Effector memory CD8-positive, alpha-beta T cell (primary cell): ENCODE data around the gene C3orf70.

Experiments used
- ATAC-seq: fragments of 150-1000 bp; cut with Tn5 transposase; replicated peaks from 2 replicates; pipeline ENCODE4 v1.10.0; 2021; ENCODE audit warnings: mild to moderate bottlenecking, moderate library complexity
- DNase-seq, 3 experiments: peaks; one replicate each; pipeline ENCODE4 v3.0.0; 2021
- H3K27ac Mint-ChIP-seq, 2 donors: one replicate each; pipeline ENCODE4 v1.8.0; 2022; ENCODE audit warnings: mild to moderate bottlenecking in 2 of 2, mixed read lengths in 2 of 2, moderate library complexity in 2 of 2
- H3K27me3 Mint-ChIP-seq, 2 donors: one replicate each; pipeline ENCODE4 v1.8.0; 2022; ENCODE audit warnings: mixed read lengths in 2 of 2
- H3K36me3 Mint-ChIP-seq: one replicate; pipeline ENCODE4 v1.8.0; 2022; ENCODE audit warnings: mild to moderate bottlenecking, moderate library complexity, mixed read lengths; ENCODE audit not compliant: insufficient read depth
- H3K4me1 Mint-ChIP-seq, 2 donors: one replicate each; pipeline ENCODE4 v1.8.0; 2022; ENCODE audit warnings: low read depth in 2 of 2, mixed read lengths in 2 of 2
- H3K4me3 Mint-ChIP-seq, 2 donors: one replicate each; pipeline ENCODE4 v1.8.0; 2022; ENCODE audit warnings: mild to moderate bottlenecking in 2 of 2, mixed read lengths in 2 of 2, moderate library complexity in 2 of 2
- H3K9me3 Mint-ChIP-seq, 2 donors: one replicate each; pipeline ENCODE4 v1.8.0; 2022; ENCODE audit warnings: mixed read lengths in 2 of 2

The C3orf70 gene

GRCh38 chr3:185089751-185090150 is 63.1 kb downstream of the C3orf70 start:
- no peak for ATAC-seq
- no peaks in the 10 kb centered on the region for H3K4me1 Mint-ChIP-seq
- no peak overlapping the region for H3K27ac Mint-ChIP-seq
- no peaks in the 10 kb centered on the region for H3K9me3 Mint-ChIP-seq
- DNase-seq = no peak
- peaks cover 39 to 52% of the 10 kb centered on the region in 2 donors for H3K27me3 Mint-ChIP-seq
- no peaks in the 10 kb centered on the region for H3K36me3 Mint-ChIP-seq
- no peak overlapping the region for H3K4me3 Mint-ChIP-seq

- no peaks in the 10 kb centered on the region for H3K4me1 Mint-ChIP-seq
- H3K9me3 Mint-ChIP-seq = no peaks in the 10 kb centered on the region
- DNase-seq = no peak
- no peak overlapping the region for H3K27ac Mint-ChIP-seq
- peaks cover 39 to 50% of the 10 kb centered on the region in 2 donors for H3K27me3 Mint-ChIP-seq
- no peak overlapping the region for H3K4me3 Mint-ChIP-seq
- no peak for ATAC-seq
- H3K36me3 Mint-ChIP-seq = no peaks in the 10 kb centered on the region
Measured at GRCh38 chr3:185089343-185089742, 63.5 kb downstream of the C3orf70 start.

- DNase-seq (no peak), ATAC-seq (no peak)
- Mint-ChIP-seq H3K36me3 (no peaks in the 10 kb centered on the region), H3K27ac (no peak overlapping the region), H3K4me1 (no peaks in the 10 kb centered on the region), H3K27me3 (peaks cover 34 to 36% of the 10 kb centered on the region in 2 donors), H3K4me3 (no peak overlapping the region), H3K9me3 (no peaks in the 10 kb centered on the region)
Measured at GRCh38 chr3:185087419-185087818, 65.4 kb downstream of the C3orf70 start.

- Mint-ChIP-seq H3K9me3 (no peaks in the 10 kb centered on the region), H3K4me1 (no peaks in the 10 kb centered on the region), H3K27me3 (peaks cover 22 to 42% of the 10 kb centered on the region in 2 donors), H3K4me3 (no peak overlapping the region), H3K27ac (no peak overlapping the region), H3K36me3 (no peaks in the 10 kb centered on the region)
- DNase-seq (no peak), ATAC-seq (no peak)
Measured at GRCh38 chr3:185084901-185085300, 68.0 kb downstream of the C3orf70 start.

- no peak for DNase-seq
- H3K4me1 Mint-ChIP-seq = no peaks in the 10 kb centered on the region
- ATAC-seq = no peak
- no peaks in the 10 kb centered on the region for H3K9me3 Mint-ChIP-seq
- peaks cover 22 to 42% of the 10 kb centered on the region in 2 donors for H3K27me3 Mint-ChIP-seq
- no peak overlapping the region for H3K4me3 Mint-ChIP-seq
- no peaks in the 10 kb centered on the region for H3K36me3 Mint-ChIP-seq
- H3K27ac Mint-ChIP-seq = no peak overlapping the region
Measured at GRCh38 chr3:185084402-185084801, 68.5 kb downstream of the C3orf70 start.

- Mint-ChIP-seq H3K27ac (no peak overlapping the region), H3K36me3 (no peaks in the 10 kb centered on the region), H3K27me3 (peaks cover 22 to 42% of the 10 kb centered on the region in 2 donors), H3K9me3 (no peaks in the 10 kb centered on the region), H3K4me1 (no peaks in the 10 kb centered on the region), H3K4me3 (no peak overlapping the region)
- DNase-seq (no peak), ATAC-seq (no peak)
Measured at GRCh38 chr3:185082829-185083228, 70.0 kb downstream of the C3orf70 start.

- H3K36me3 Mint-ChIP-seq = no peaks in the 10 kb centered on the region
- H3K27ac Mint-ChIP-seq = no peak overlapping the region
- no peaks in the 10 kb centered on the region for H3K4me1 Mint-ChIP-seq
- no peak for DNase-seq
- ATAC-seq = no peak
- no peak overlapping the region for H3K4me3 Mint-ChIP-seq
- no peaks in the 10 kb centered on the region for H3K9me3 Mint-ChIP-seq
- peaks cover 19 to 43% of the 10 kb centered on the region in 2 donors for H3K27me3 Mint-ChIP-seq
Measured at GRCh38 chr3:185082149-185082548, 70.7 kb downstream of the C3orf70 start.

GRCh38 chr3:185081521-185081920 is 71.3 kb downstream of the C3orf70 start:
- ATAC-seq = no peak
- H3K27me3 Mint-ChIP-seq = peaks cover 24 to 50% of the 10 kb centered on the region in 2 donors

GRCh38 chr3:185079625-185080024 is 73.2 kb downstream of the C3orf70 start:
- Mint-ChIP-seq H3K36me3 (no peaks in the 10 kb centered on the region), H3K27me3 (peaks cover 16 to 51% of the 10 kb centered on the region in 2 donors), H3K27ac (no peak overlapping the region), H3K4me1 (no peaks in the 10 kb centered on the region), H3K9me3 (no peaks in the 10 kb centered on the region), H3K4me3 (no peak overlapping the region)
- ATAC-seq (no peak), DNase-seq (no peak)

More at GRCh38 chr3:185081521-185081920, 71.3 kb downstream of the C3orf70 start:
- no peak for DNase-seq
- no peak overlapping the region for H3K27ac Mint-ChIP-seq
- no peaks in the 10 kb centered on the region for H3K9me3 Mint-ChIP-seq
- H3K36me3 Mint-ChIP-seq = no peaks in the 10 kb centered on the region
- H3K4me1 Mint-ChIP-seq = no peaks in the 10 kb centered on the region
- H3K4me3 Mint-ChIP-seq = no peak overlapping the region

GRCh38 chr3:185076219-185076618 is 76.6 kb downstream of the C3orf70 start:
- no peak for ATAC-seq
- H3K27me3 Mint-ChIP-seq = peaks cover 15 to 38% of the 10 kb centered on the region in 2 donors
- no peaks in the 10 kb centered on the region for H3K36me3 Mint-ChIP-seq
- H3K27ac Mint-ChIP-seq = no peak overlapping the region
- H3K4me3 Mint-ChIP-seq = no peak overlapping the region
- no peaks in the 10 kb centered on the region for H3K4me1 Mint-ChIP-seq
- no peaks in the 10 kb centered on the region for H3K9me3 Mint-ChIP-seq
- no peak for DNase-seq

GRCh38 chr3:185075547-185075946 is 77.3 kb downstream of the C3orf70 start:
- DNase-seq (no peak), ATAC-seq (no peak)
- Mint-ChIP-seq H3K27ac (no peak overlapping the region), H3K4me3 (no peak overlapping the region), H3K36me3 (no peaks in the 10 kb centered on the region), H3K4me1 (no peaks in the 10 kb centered on the region), H3K27me3 (peaks cover 15 to 37% of the 10 kb centered on the region in 2 donors), H3K9me3 (no peaks in the 10 kb centered on the region)

- H3K4me3 Mint-ChIP-seq = no peak overlapping the region
- ATAC-seq = no peak
- no peak for DNase-seq
- peaks cover 4 to 29% of the 10 kb centered on the region in 2 donors for H3K27me3 Mint-ChIP-seq
- H3K9me3 Mint-ChIP-seq = no peaks in the 10 kb centered on the region
- H3K36me3 Mint-ChIP-seq = no peaks in the 10 kb centered on the region
- H3K4me1 Mint-ChIP-seq = no peaks in the 10 kb centered on the region
- H3K27ac Mint-ChIP-seq = no peak overlapping the region
Measured at GRCh38 chr3:185071287-185071800, 81.5 kb downstream of the C3orf70 start.

- DNase-seq = no peak
- peaks cover 0 to 23% of the 10 kb centered on the region in 2 donors for H3K27me3 Mint-ChIP-seq
- H3K4me3 Mint-ChIP-seq = no peak overlapping the region
- peaks cover under 1% of the 10 kb centered on the region for H3K36me3 Mint-ChIP-seq
- ATAC-seq = no peak
- no peak overlapping the region for H3K27ac Mint-ChIP-seq
- H3K9me3 Mint-ChIP-seq = no peaks in the 10 kb centered on the region
- H3K4me1 Mint-ChIP-seq = no peaks in the 10 kb centered on the region
Measured at GRCh38 chr3:185070491-185071286, 82.2 kb downstream of the C3orf70 start.
